Peyer's patch (tissue), 4 donors: ENCODE measurements around the gene BMX.

Experiments used
- CTCF ChIP-seq, 6 experiments: fragments of 450-650 bp in 4 of 6; fragments of 200-600 bp in 2 of 6; sonication (generic) in 1 of 6; IDR thresholded peaks; one replicate each; pipeline ENCODE4 v1.5.1; 2017 to 2019; ENCODE audit warnings: antibody characterized with exemption in 6 of 6, mild to moderate bottlenecking in 3 of 6, moderate library complexity in 1 of 6
- POLR2A ChIP-seq, 2 donors: fragments of 450-650 bp; IDR thresholded peaks; one replicate each; pipeline ENCODE4 v1.5.1; 2017; ENCODE audit warnings: antibody characterized with exemption in 2 of 2, mild to moderate bottlenecking in 2 of 2, moderate library complexity in 2 of 2

GRCh38 chrX:15523088-15523487, 22.5 kb downstream of the BMX start:
- TF ChIP-seq CTCF (IDR thresholded peaks at IDR 0.05) (no peak), POLR2A (IDR thresholded peaks at IDR 0.05) (no peak)
